Tibial artery (tissue), 4 donors: ENCODE data around the gene CATSPERB.
"Not testable (repeated sequence)": the region's sequence is repeated elsewhere in the genome, so short reads cannot be mapped to it uniquely, and the experiment has no call there.

Experiments
- DNase-seq, 2 donors: peaks; one replicate each; pipeline ENCODE4 v3.0.0-alpha.2; 2019
- H3K27ac ChIP-seq, 2 donors: fragments of 200-600 bp; sonication (generic) in 1 of 2; 1 replicate in 1 of 2; 2 replicates in 1 of 2; pipeline ENCODE4 v1.5.1; 2018 to 2019; ENCODE audit warnings: mild to moderate bottlenecking in 1 of 2
- H3K27me3 ChIP-seq, 2 donors: fragments of 200-600 bp; sonication (generic) in 1 of 2; one replicate each; pipeline versions ENCODE4 v1.5.1 to v1.6.0; 2016 to 2019
- H3K36me3 ChIP-seq, 3 donors: fragments of 200-600 bp; sonication (generic) in 2 of 3; one replicate each; pipeline ENCODE4 v1.5.1; 2016 to 2019; ENCODE audit warnings: mild to moderate bottlenecking in 2 of 3
- H3K4me1 ChIP-seq, 4 donors: fragments of 200-600 bp; sonication (generic) in 2 of 4; 1 replicate in 3 of 4; 2 replicates in 1 of 4; pipeline ENCODE4 v1.5.1; 2016 to 2019
- H3K4me3 ChIP-seq, 2 donors: fragments of 200-600 bp; sonication (generic) in 1 of 2; 1 replicate in 1 of 2; 2 replicates in 1 of 2; pipeline ENCODE4 v1.5.1; 2018 to 2019; ENCODE audit warnings: mild to moderate bottlenecking in 2 of 2
- H3K9me3 ChIP-seq, 3 donors: fragments of 200-600 bp; sonication (generic) in 1 of 3; one replicate each; pipeline ENCODE4 v1.5.1; 2016 to 2019
- intact Hi-C: fragments of 100-400 bp; cut with DNase I; formaldehyde crosslinking; loops from one replicate; pipeline ENCODE4 v1.15.0; 2023; ENCODE audit warnings: low total_unique reads
- TF ChIP-seq, protein P1 (sequence below), 2 experiments: fragments of 200-600 bp in 1 of 2; fragments of 450-650 bp in 1 of 2; IDR thresholded peaks; one replicate each; pipeline ENCODE4 v1.5.1; 2017 to 2019; ENCODE audit warnings: antibody characterized with exemption in 2 of 2, mild to moderate bottlenecking in 1 of 2, moderate library complexity in 1 of 2

The CATSPERB gene

DNA sequence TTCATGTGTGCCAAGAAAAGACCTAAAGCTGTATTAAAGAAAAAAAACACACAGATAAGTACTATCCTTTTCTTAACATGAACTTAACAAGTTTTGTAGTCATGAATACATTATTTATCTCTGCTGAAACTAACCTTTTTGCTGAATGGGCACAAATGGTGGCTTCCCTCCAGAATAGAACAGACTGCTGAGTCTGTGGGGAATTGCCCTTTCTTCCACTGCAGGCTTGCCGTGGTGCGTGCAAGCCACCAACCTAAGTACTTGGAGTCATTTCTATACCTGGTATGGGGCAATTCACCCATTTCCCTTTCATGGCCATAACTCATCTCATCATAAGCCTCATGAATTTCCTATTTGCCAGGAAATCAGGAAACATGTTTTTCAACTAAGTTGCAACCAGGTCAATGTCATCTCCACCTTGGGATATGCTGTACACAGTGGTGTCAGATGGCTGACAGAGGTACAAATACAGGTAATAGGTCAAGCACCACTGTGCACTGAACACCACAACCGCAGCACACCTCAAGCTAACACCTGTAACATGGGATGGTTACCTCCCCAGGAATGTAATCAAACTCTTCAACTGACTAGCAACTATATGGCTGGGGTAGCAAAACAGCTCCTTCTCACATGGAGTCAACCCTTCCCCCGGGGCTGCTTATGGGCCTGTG lies 49.9 kb downstream of the CATSPERB start:
- TF ChIP-seq, protein P1, sequence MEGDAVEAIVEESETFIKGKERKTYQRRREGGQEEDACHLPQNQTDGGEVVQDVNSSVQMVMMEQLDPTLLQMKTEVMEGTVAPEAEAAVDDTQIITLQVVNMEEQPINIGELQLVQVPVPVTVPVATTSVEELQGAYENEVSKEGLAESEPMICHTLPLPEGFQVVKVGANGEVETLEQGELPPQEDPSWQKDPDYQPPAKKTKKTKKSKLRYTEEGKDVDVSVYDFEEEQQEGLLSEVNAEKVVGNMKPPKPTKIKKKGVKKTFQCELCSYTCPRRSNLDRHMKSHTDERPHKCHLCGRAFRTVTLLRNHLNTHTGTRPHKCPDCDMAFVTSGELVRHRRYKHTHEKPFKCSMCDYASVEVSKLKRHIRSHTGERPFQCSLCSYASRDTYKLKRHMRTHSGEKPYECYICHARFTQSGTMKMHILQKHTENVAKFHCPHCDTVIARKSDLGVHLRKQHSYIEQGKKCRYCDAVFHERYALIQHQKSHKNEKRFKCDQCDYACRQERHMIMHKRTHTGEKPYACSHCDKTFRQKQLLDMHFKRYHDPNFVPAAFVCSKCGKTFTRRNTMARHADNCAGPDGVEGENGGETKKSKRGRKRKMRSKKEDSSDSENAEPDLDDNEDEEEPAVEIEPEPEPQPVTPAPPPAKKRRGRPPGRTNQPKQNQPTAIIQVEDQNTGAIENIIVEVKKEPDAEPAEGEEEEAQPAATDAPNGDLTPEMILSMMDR (IDR thresholded peaks at IDR 0.05) = no peak
- no peak for DNase-seq
- no peaks in the 10 kb centered on the region for H3K36me3 ChIP-seq
- H3K4me1 ChIP-seq = no peaks in the 10 kb centered on the region
- H3K27me3 ChIP-seq = no peaks in the 10 kb centered on the region
- H3K4me3 ChIP-seq = no peak overlapping the region
- H3K9me3 ChIP-seq = no peaks in the 10 kb centered on the region
- intact Hi-C loops = no loop called here
- H3K27ac ChIP-seq = no peak overlapping the region

- H3K27ac ChIP-seq = no peak overlapping the region
- no peaks in the 10 kb centered on the region for H3K36me3 ChIP-seq
- H3K4me3 ChIP-seq = no peak overlapping the region
- no peaks in the 10 kb centered on the region for H3K4me1 ChIP-seq
- H3K27me3 ChIP-seq = no peaks in the 10 kb centered on the region
- intact Hi-C loops = no loop called here
- H3K9me3 ChIP-seq = no peaks in the 10 kb centered on the region
- TF ChIP-seq, protein P1 (IDR thresholded peaks at IDR 0.05) = no peak
- no peak for DNase-seq
These were observed 50.8 kb downstream of the CATSPERB start for GRCh38 chr14:91681118-91681517.

DNA sequence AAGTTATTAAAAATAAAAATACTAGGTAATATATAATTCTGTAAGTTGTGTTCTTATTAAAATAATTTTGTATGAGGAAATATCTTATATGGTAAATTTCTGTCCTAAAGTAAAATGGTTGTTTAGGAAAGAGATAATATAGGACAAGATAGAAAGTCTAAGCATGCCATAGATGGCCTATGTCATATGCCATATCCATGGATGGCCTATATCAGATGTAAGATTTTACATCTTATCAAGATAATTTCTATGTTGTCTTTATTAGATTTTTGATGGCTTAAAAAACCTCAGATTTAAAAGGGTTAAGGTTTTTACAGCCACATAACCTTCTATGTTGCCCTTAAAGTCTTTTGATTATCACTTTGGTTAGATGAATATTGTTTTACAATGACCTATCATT lies 52.6 kb downstream of the CATSPERB start:
- Histone ChIP-seq H3K27ac (no peak overlapping the region), H3K4me1 (no peaks in the 10 kb centered on the region), H3K36me3 (no peaks in the 10 kb centered on the region), H3K27me3 (no peaks in the 10 kb centered on the region), H3K4me3 (no peak overlapping the region), H3K9me3 (no peaks in the 10 kb centered on the region)
- intact Hi-C loops = no loop called here
- TF ChIP-seq, protein P1 (IDR thresholded peaks at IDR 0.05) = no peak
- DNase-seq = no peak

DNA sequence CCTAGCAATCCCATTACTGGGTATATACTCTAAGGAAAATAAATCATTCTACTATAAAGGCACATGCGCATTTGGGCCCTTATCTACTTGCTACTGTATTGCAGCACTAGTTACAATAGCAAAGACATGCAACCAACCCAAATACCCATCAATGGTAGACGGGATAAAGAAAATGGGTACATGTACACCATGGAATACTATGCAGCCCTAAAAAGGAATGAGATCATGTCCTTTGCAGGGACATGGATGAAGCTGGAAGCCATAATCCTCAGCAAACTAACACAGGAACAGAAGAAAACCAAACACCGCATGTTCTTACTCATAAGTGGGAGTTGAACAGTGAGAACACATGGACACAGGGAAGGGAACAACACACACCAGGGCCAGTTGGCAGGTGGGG lies 54.2 kb downstream of the CATSPERB start:
- H3K9me3 ChIP-seq, H3K4me1 ChIP-seq, H3K27me3 ChIP-seq, H3K36me3 ChIP-seq, intact Hi-C loops, H3K4me3 ChIP-seq, DNase-seq, H3K27ac ChIP-seq: not testable (repeated sequence)

GRCh38 chr14:91674911-91675310 lies 57.0 kb downstream of the CATSPERB start:
- intact Hi-C loops = no loop called here
- no peak for DNase-seq
- Histone ChIP-seq H3K4me1 (no peaks in the 10 kb centered on the region), H3K36me3 (no peaks in the 10 kb centered on the region), H3K9me3 (no peaks in the 10 kb centered on the region), H3K27me3 (no peaks in the 10 kb centered on the region), H3K27ac (no peak overlapping the region), H3K4me3 (no peak overlapping the region)
- TF ChIP-seq, protein P1 (IDR thresholded peaks at IDR 0.05) = no peak

DNA sequence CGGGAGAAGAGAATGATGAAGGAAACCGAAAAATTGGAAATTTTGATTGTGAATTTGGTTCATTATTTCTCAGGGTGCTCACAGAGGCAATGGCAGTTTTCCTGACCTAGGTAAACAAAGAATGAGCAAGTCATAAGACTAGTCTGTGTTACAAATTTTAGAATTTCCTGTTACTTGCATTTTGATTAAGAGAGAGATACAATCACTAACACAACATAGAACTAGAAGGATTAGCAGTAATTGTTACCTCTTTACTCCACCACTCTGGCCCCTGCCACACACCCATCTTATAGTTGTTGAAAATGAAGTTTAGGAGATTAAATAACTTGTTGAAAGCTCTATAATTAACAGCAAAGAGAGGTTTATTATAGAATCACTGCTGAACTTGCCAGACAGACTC lies 62.0 kb downstream of the CATSPERB start:
- Histone ChIP-seq H3K4me3 (no peak overlapping the region), H3K36me3 (peaks cover 0 to 4% (median 0%) of the 10 kb centered on the region in 3 donors), H3K27me3 (no peaks in the 10 kb centered on the region), H3K4me1 (no peaks in the 10 kb centered on the region), H3K27ac (no peak overlapping the region), H3K9me3 (no peaks in the 10 kb centered on the region)
- intact Hi-C loops = no loop called here
- TF ChIP-seq, protein P1 (IDR thresholded peaks at IDR 0.05) = no peak
- DNase-seq = no peak

DNA sequence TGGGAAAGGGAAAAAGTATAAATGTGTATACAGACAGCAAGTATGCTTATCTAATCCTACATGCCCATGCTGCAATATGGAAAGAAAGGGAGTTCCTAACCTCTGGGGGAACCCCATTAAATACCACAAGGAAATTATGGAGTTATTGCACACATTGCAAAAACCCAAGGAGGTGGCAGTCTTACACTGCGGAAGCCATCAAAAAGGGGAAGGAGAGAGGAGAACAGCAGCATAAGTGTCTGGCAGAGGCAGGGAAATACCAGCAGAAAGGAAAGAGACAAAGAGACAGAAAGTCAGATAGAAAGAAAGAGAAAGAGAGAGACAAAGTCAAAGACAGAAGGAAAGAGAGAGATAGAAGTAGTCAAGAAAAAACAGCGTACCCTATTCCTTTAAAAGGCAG lies 64.8 kb downstream of the CATSPERB start:
- intact Hi-C loops, H3K9me3 ChIP-seq, DNase-seq, H3K27me3 ChIP-seq, H3K4me1 ChIP-seq, H3K4me3 ChIP-seq, H3K27ac ChIP-seq, H3K36me3 ChIP-seq: not testable (repeated sequence)
